SK-N-SH (cell line): Measurements from ENCODE around the gene RAC2. TPM values are rescaled to one million over a fixed set of nuclear protein-coding genes. Genes with fewer than 3 reads are reported as not detected.

Experiments used
- CTCF ChIA-PET: fragments of 300-600, 350-600 bp; formaldehyde crosslinking; extraction: SDS; loops from one replicate; lab custom pipeline; 2021; lab: Yijun Ruan, JAX
- POLR2A ChIA-PET: fragments of 350-600 bp; sonication (Branson Sonifier 250); formaldehyde crosslinking; extraction: SDS; loops from one replicate; lab custom pipeline; 2020; ENCODE audit warnings: antibody characterized with exemption, inconsistent platforms; lab: Yijun Ruan, JAX
- DNase-seq: peaks from one replicate; pipeline ENCODE4 v3.0.0; 2012
- H2AFZ ChIP-seq: fragments of 200-600 bp; sonication (generic); 2 replicates; pipeline ENCODE4 v1.8.1; 2016; ENCODE audit warnings: antibody characterized with exemption, mild to moderate bottlenecking, low read depth
- H3F3A ChIP-seq: fragments of 200-600 bp; sonication (generic); replicated peaks from 2 replicates; pipeline ENCODE3; 2016; ENCODE audit warnings: antibody characterized with exemption, mild to moderate bottlenecking; ENCODE audit not compliant: insufficient read depth
- H3K27ac ChIP-seq, 2 experiments: fragments of 200-500 bp in 1 of 2; fragments of 200-600 bp in 1 of 2; sonication (Bioruptor generic) in 1 of 2; sonication (generic), shearing (Covaris generic) in 1 of 2; 2 replicates each; pipeline versions ENCODE4 v1.5.1 to v1.6.1; 2014 to 2016; ENCODE audit warnings: low read depth in 2 of 2, inconsistent platforms in 1 of 2, low read length in 1 of 2, mild to moderate bottlenecking in 1 of 2, mixed read lengths in 1 of 2
- H3K27me3 ChIP-seq: fragments of 200-600 bp; sonication (generic), shearing (Covaris generic); 2 replicates; pipeline ENCODE4 v1.6.1; 2016; ENCODE audit warnings: mixed run types; ENCODE audit not compliant: insufficient read depth
- H3K36me3 ChIP-seq, 2 experiments: fragments of 200-500 bp in 1 of 2; fragments of 200-600 bp in 1 of 2; sonication (Bioruptor generic) in 1 of 2; sonication (generic) in 1 of 2; replicated peaks in 1 of 2; 2 replicates each; pipeline versions ENCODE3 to v1.5.1; 2014 to 2016; ENCODE audit warnings: low read length in 1 of 2, mild to moderate bottlenecking in 1 of 2; ENCODE audit not compliant: insufficient read depth in 2 of 2, control insufficient read depth in 1 of 2
- H3K4me1 ChIP-seq, 2 experiments: fragments of 200-500 bp in 1 of 2; fragments of 200-600 bp in 1 of 2; sonication (Bioruptor generic) in 1 of 2; sonication (generic), shearing (Covaris generic) in 1 of 2; 2 replicates each; pipeline versions ENCODE4 v1.5.1 to v1.6.1; 2014 to 2016; ENCODE audit warnings: low read depth in 1 of 2, low read length in 1 of 2, mixed run types in 1 of 2; ENCODE audit not compliant: insufficient read depth in 2 of 2, control insufficient read depth in 1 of 2
- H3K4me2 ChIP-seq: fragments of 200-600 bp; sonication (generic), shearing (Covaris generic); 2 replicates; pipeline ENCODE4 v1.6.1; 2017; ENCODE audit warnings: mixed run types
- H3K4me3 ChIP-seq, 2 experiments: fragments of 200-500 bp in 1 of 2; fragments of 200-600 bp in 1 of 2; sonication (Bioruptor generic) in 1 of 2; sonication (generic), shearing (Covaris generic) in 1 of 2; 2 replicates each; pipeline versions ENCODE4 v1.5.1 to v1.8.1; 2014 to 2016; ENCODE audit warnings: low read depth in 2 of 2, inconsistent platforms in 1 of 2, low read length in 1 of 2, mild to moderate bottlenecking in 1 of 2, mixed read lengths in 1 of 2, moderate library complexity in 1 of 2
- H3K79me2 ChIP-seq: fragments of 200-600 bp; sonication (generic); 2 replicates; pipeline ENCODE4 v1.8.1; 2017; ENCODE audit warnings: mild to moderate bottlenecking; ENCODE audit not compliant: insufficient read depth
- H3K9ac ChIP-seq: fragments of 200-600 bp; sonication (generic); 2 replicates; pipeline ENCODE4 v1.6.1; 2017; ENCODE audit warnings: mixed run types
- H3K9me2 ChIP-seq: fragments of 200-600 bp; sonication (generic); 2 replicates; pipeline ENCODE4 v1.6.1; 2017; ENCODE audit warnings: mixed run types
- H3K9me3 ChIP-seq: fragments of 200-600 bp; sonication (generic); 2 replicates; pipeline ENCODE4 v1.6.1; 2017; ENCODE audit warnings: mixed run types, mild to moderate bottlenecking, moderate library complexity
- H4K20me1 ChIP-seq: fragments of 200-600 bp; sonication (generic); 2 replicates; pipeline ENCODE4 v1.6.1; 2017; ENCODE audit warnings: mild to moderate bottlenecking, mixed run types; ENCODE audit not compliant: insufficient read depth
- CHD2 ChIP-seq: fragments of 150-350 bp; IDR thresholded peaks from 2 replicates; pipeline ENCODE4 v1.6.1; 2018; ENCODE audit warnings: low read length; ENCODE audit not compliant: partially characterized antibody
- ELF1 ChIP-seq: IDR thresholded peaks from 2 replicates; pipeline ENCODE4 v1.4.0; 2012
- GABPA ChIP-seq: IDR thresholded peaks from 2 replicates; pipeline ENCODE4 v1.4.0; 2012; ENCODE audit warnings: low read depth, mild to moderate bottlenecking
- GATA2 ChIP-seq: sonication (generic); formaldehyde crosslinking; IDR thresholded peaks from 2 replicates; pipeline ENCODE4 v1.5.0; 2020; ENCODE audit warnings: mild to moderate bottlenecking, missing genetic modification reagents
- JUND ChIP-seq: IDR thresholded peaks from 2 replicates; pipeline ENCODE4 v1.4.0; 2012
- MXI1 ChIP-seq: IDR thresholded peaks from 2 replicates; pipeline ENCODE4 v1.6.1; 2012; ENCODE audit warnings: mild to moderate bottlenecking, low read depth, low read length, improper control_type of control experiment
- NRF1 ChIP-seq: IDR thresholded peaks from 2 replicates; pipeline ENCODE4 v1.6.1; 2012; ENCODE audit warnings: low read depth, mild to moderate bottlenecking, low read length
- REST ChIP-seq: IDR thresholded peaks from 2 replicates; pipeline ENCODE4 v1.6.1; 2012; ENCODE audit warnings: mild to moderate bottlenecking, low read depth, low read length, moderate library complexity
- SIN3A ChIP-seq: IDR thresholded peaks from 2 replicates; pipeline ENCODE4 v1.6.1; 2012; ENCODE audit warnings: low read depth, mild to moderate bottlenecking, low read length, moderate library complexity, borderline replicate concordance
- TAF1 ChIP-seq: IDR thresholded peaks from 2 replicates; pipeline ENCODE4 v1.6.1; 2012; ENCODE audit warnings: low read depth, mild to moderate bottlenecking, low read length, moderate library complexity, borderline replicate concordance
- TCF12 ChIP-seq: IDR thresholded peaks from 2 replicates; pipeline ENCODE4 v1.4.0; 2012
- TEAD4 ChIP-seq: IDR thresholded peaks from 2 replicates; pipeline ENCODE4 v1.4.0; 2012; ENCODE audit warnings: mild to moderate bottlenecking, borderline replicate concordance; ENCODE audit not compliant: insufficient read depth
- USF2 ChIP-seq: fragments of 150-350 bp; IDR thresholded peaks from 2 replicates; pipeline ENCODE4 v1.6.1; 2017; ENCODE audit warnings: antibody characterized with exemption, low read length, low read depth, borderline replicate concordance
- WGBS: methylation state at CpG from one replicate; pipeline ENCODE4 v1.1.6; 2017; ENCODE audit warnings: low lambda C conversion rate; 5-methylcytosine and 5-hydroxymethylcytosine counted together
- polyA plus RNA-seq, 3 experiments: library from polyadenylated mRNA; depleted of rRNA; stranded (reverse); fragments of >200 nt; gene quantifications; 2 replicates each; pipeline ENCODE4 v1.2.3, GENCODE V29; 2012
- TF ChIP-seq, protein P1 (sequence below): IDR thresholded peaks from 2 replicates; pipeline ENCODE4; 2012
- TF ChIP-seq, protein P2 (sequence below): fragments of 150-350 bp; IDR thresholded peaks from 2 replicates; pipeline ENCODE4 v1.6.1; 2016; ENCODE audit warnings: mild to moderate bottlenecking, low read depth, low read length

RAC2 gene
- polyA plus RNA-seq, 1 of the 3 experiments (the other 2 are of a cell fraction) = 29.9 TPM

GRCh38 chr22:37209140-37209845 lies 34.8 kb downstream of the RAC2 start:
- no peaks in the 10 kb centered on the region for H3K36me3 ChIP-seq
- no peaks in the 10 kb centered on the region for H3K79me2 ChIP-seq
- 52% methylated on average over 6 of the region's 9 CpGs for WGBS
- H3K9ac ChIP-seq = no peak overlapping the region
- H3K4me2 ChIP-seq = no peak overlapping the region
- no peak overlapping the region for H3K4me3 ChIP-seq
- H3F3A ChIP-seq = no peaks in the 10 kb centered on the region
- no peak overlapping the region for H2AFZ ChIP-seq
- no peak overlapping the region for H3K27ac ChIP-seq
- peaks cover 0 to 10% of the 10 kb centered on the region in 2 experiments; a peak in 1 of 4 replicates for H3K4me1 ChIP-seq
- POLR2A ChIA-PET = no interaction called here
- DNase-seq = peak; percentile 36
- H4K20me1 ChIP-seq = no peaks in the 10 kb centered on the region
- TF ChIP-seq TCF12 (no peak), USF2 (no peak), CHD2 (no peak), TEAD4 (no peak), REST (no peak), JUND (no peak), MXI1 (no peak), ELF1 (no peak), GABPA (no peak), NRF1 (no peak), SIN3A (no peak), TAF1 (no peak), GATA2 (CRISPR knock-in tag) (no peak)
- TF ChIP-seq, protein P1, sequence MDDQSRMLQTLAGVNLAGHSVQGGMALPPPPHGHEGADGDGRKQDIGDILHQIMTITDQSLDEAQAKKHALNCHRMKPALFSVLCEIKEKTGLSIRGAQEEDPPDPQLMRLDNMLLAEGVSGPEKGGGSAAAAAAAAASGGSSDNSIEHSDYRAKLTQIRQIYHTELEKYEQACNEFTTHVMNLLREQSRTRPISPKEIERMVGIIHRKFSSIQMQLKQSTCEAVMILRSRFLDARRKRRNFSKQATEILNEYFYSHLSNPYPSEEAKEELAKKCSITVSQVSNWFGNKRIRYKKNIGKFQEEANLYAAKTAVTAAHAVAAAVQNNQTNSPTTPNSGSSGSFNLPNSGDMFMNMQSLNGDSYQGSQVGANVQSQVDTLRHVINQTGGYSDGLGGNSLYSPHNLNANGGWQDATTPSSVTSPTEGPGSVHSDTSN = no peak
- TF ChIP-seq, protein P2, sequence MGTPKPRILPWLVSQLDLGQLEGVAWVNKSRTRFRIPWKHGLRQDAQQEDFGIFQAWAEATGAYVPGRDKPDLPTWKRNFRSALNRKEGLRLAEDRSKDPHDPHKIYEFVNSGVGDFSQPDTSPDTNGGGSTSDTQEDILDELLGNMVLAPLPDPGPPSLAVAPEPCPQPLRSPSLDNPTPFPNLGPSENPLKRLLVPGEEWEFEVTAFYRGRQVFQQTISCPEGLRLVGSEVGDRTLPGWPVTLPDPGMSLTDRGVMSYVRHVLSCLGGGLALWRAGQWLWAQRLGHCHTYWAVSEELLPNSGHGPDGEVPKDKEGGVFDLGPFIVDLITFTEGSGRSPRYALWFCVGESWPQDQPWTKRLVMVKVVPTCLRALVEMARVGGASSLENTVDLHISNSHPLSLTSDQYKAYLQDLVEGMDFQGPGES = no peak
- TF ChIP-seq, all 33 proteins: peak for 0
- H3K27me3 ChIP-seq = no peaks in the 10 kb centered on the region
- no peaks in the 10 kb centered on the region for H3K9me3 ChIP-seq
- no peaks in the 10 kb centered on the region for H3K9me2 ChIP-seq
- CTCF ChIA-PET = interaction anchor here (1.9 to 4.7 kb wide), 3 partner anchors 11 to 51 kb away, joined by 4 to 54 read pairs (median 26); no protein-coding TSS in a partner anchor
